Type B pancreatic cell (in vitro differentiated cells): ENCODE data around the gene EIF4EBP3. TPM values are rescaled to one million over a fixed set of nuclear protein-coding genes. Genes with fewer than 3 reads are reported as not detected.
A peak's percentile ranks its signal among the peaks of the same experiment; 100 is the strongest.

Experiments
- DNase-seq: peaks from one replicate; pipeline ENCODE4 v3.0.0; 2021; ENCODE audit warnings: mixed read lengths; ENCODE audit not compliant: unreplicated experiment; ENCODE audit errors: extremely low spot score
- H3K27ac Mint-ChIP-seq: 2 replicates; pipeline ENCODE4 v1.8.0; 2021; ENCODE audit warnings: mild to moderate bottlenecking, mixed read lengths
- H3K27me3 Mint-ChIP-seq: 2 replicates; pipeline ENCODE4 v1.8.0; 2021; ENCODE audit warnings: mixed read lengths
- H3K36me3 Mint-ChIP-seq: 2 replicates; pipeline ENCODE4 v1.8.0; 2021; ENCODE audit warnings: mixed read lengths
- H3K4me1 Mint-ChIP-seq: one replicate; pipeline ENCODE4 v1.8.0; 2021; ENCODE audit warnings: mixed read lengths; ENCODE audit not compliant: unreplicated experiment
- H3K4me3 Mint-ChIP-seq: 2 replicates; pipeline ENCODE4 v1.8.0; 2021; ENCODE audit warnings: mild to moderate bottlenecking, mixed read lengths
- H3K9me3 Mint-ChIP-seq: 2 replicates; pipeline ENCODE4 v1.8.0; 2021; ENCODE audit warnings: mixed read lengths
- CTCF ChIP-seq: fragments of 200-600 bp; sonication (generic); conservative IDR thresholded peaks from 2 replicates; pipeline ENCODE4 v1.5.0; 2021; ENCODE audit warnings: antibody characterized with exemption, mild to moderate bottlenecking
- total RNA-seq: library from RNA; stranded (reverse); gene quantifications from 2 replicates; pipeline ENCODE4 v1.2.1, GENCODE V29; 2021; ENCODE audit warnings: low replicate concordance

The EIF4EBP3 gene
- total RNA-seq, 1 donor from 2014 or later = 4.8 TPM

GRCh38 chr5:140563596-140563995, 16.1 kb downstream of the EIF4EBP3 start:
- peak overlapping the region; percentile 90 for H3K4me3 Mint-ChIP-seq
- no peaks in the 10 kb centered on the region for H3K9me3 Mint-ChIP-seq
- peaks cover 9% of the 10 kb centered on the region for H3K4me1 Mint-ChIP-seq
- no peaks in the 10 kb centered on the region for H3K27me3 Mint-ChIP-seq
- H3K36me3 Mint-ChIP-seq = peaks cover 15% of the 10 kb centered on the region
- no peak for TF ChIP-seq CTCF
- DNase-seq = no peak
- peak overlapping the region; percentile 87 for H3K27ac Mint-ChIP-seq

- Mint-ChIP-seq H3K27me3 (no peaks in the 10 kb centered on the region), H3K4me3 (peak within 1 kb of the TSS; percentile 90), H3K9me3 (no peaks in the 10 kb centered on the region), H3K36me3 (peaks cover 11% of the 10 kb centered on the region), H3K27ac (peak within 1 kb of the TSS; percentile 87), H3K4me1 (peaks cover 9% of the 10 kb centered on the region)
- no peak for TF ChIP-seq CTCF
- peak; percentile 94 for DNase-seq
Measured at GRCh38 chr5:140564196-140565023, 16.9 kb downstream of the EIF4EBP3 start, which contains the start of the genes APBB3 and SLC35A4. APBB3 (minus strand) TSS chr5:140564598; CDS start chr5:140564245, 353 bp downstream. SLC35A4 (plus strand) TSS chr5:140564828; CDS start chr5:140567170, 2,342 bp downstream.

- peak; percentile 48 for DNase-seq
- peak overlapping the region; percentile 87 for H3K27ac Mint-ChIP-seq
- H3K27me3 Mint-ChIP-seq = no peaks in the 10 kb centered on the region
- H3K9me3 Mint-ChIP-seq = no peaks in the 10 kb centered on the region
- peaks cover 7% of the 10 kb centered on the region for H3K36me3 Mint-ChIP-seq
- peak overlapping the region; percentile 90 for H3K4me3 Mint-ChIP-seq
- peaks cover 9% of the 10 kb centered on the region for H3K4me1 Mint-ChIP-seq
- TF ChIP-seq CTCF = no peak
Measured at GRCh38 chr5:140565024-140565779, 17.7 kb downstream of the EIF4EBP3 start.

GRCh38 chr5:140565780-140566095, 18.3 kb downstream of the EIF4EBP3 start:
- peaks cover 7% of the 10 kb centered on the region for H3K36me3 Mint-ChIP-seq
- H3K4me3 Mint-ChIP-seq = peak overlapping the region; percentile 90
- TF ChIP-seq CTCF = no peak
- DNase-seq = no peak
- no peaks in the 10 kb centered on the region for H3K27me3 Mint-ChIP-seq
- no peaks in the 10 kb centered on the region for H3K9me3 Mint-ChIP-seq
- peaks cover 9% of the 10 kb centered on the region for H3K4me1 Mint-ChIP-seq
- peak overlapping the region; percentile 87 for H3K27ac Mint-ChIP-seq

DNA sequence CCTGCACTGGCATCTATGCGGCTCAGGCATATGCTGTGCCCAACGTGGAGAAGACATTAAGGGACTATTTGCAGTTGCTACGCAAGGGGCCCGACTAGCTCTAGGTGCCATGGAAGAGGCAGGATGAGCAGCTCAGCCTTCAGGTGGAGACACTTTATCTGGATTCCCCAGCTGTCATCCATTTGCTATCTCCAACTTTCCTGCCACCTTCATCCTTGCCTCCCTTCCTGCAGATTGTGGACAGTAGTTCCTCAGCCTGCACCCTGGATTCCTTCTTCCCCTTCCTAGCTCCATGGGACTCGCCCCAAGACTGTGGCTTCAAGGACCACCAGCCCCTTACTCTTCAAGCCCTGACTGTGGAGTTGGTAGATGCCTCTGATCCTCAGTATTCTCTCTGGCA, 19.2 kb downstream of the EIF4EBP3 start:
- H3K36me3 Mint-ChIP-seq = peaks cover 4% of the 10 kb centered on the region

More for the DNA sequence above, 19.2 kb downstream of the EIF4EBP3 start:
- Mint-ChIP-seq H3K4me1 (peaks cover 9% of the 10 kb centered on the region), H3K27ac (peak overlapping the region; percentile 43), H3K9me3 (no peaks in the 10 kb centered on the region), H3K27me3 (no peaks in the 10 kb centered on the region), H3K4me3 (peak overlapping the region; percentile 51)
- no peak for TF ChIP-seq CTCF
- DNase-seq = no peak
